OCI-LY7 (cell line): ENCODE data around the gene UBE2L6. TPM values are rescaled to one million over a fixed set of nuclear protein-coding genes. Genes with fewer than 3 reads are reported as not detected.

Source experiments
- BruUV-seq: library from RNA; stranded (reverse); fragments of 400-500 nt; replicated peaks from 2 replicates; lab custom pipeline; 2021; lab: Mats Ljungman, UMichigan
- CTCF ChIA-PET: fragments of 300-600 bp; sonication (Branson Sonifier 250); formaldehyde crosslinking; loops from one replicate; lab custom pipeline; 2022; ENCODE audit warnings: antibody characterized with exemption; ENCODE audit not compliant: unreplicated experiment; lab: Charles Lee
- POLR2A ChIA-PET: fragments of 300-600 bp; sonication (Branson Sonifier 250); formaldehyde crosslinking; loops from one replicate; lab custom pipeline; 2022; ENCODE audit warnings: antibody characterized with exemption; lab: Charles Lee
- DNase-seq: peaks from one replicate; pipeline ENCODE4 v3.0.0-alpha.2; 2015; ENCODE audit warnings: low spot score
- H2AFZ ChIP-seq: fragments of 200-600 bp; sonication (generic), shearing (Covaris generic); 2 replicates; pipeline ENCODE4 v1.6.1; 2014; ENCODE audit warnings: mild to moderate bottlenecking, antibody characterized with exemption, low read length, moderate library complexity
- H3K27ac ChIP-seq: fragments of 200-600 bp; sonication (generic); 2 replicates; pipeline ENCODE4 v1.5.1; 2014; ENCODE audit warnings: mixed run types, low read depth, mild to moderate bottlenecking, moderate library complexity, low read length, inconsistent platforms; ENCODE audit not compliant: poor library complexity, severe bottlenecking
- H3K36me3 ChIP-seq: fragments of 200-600 bp; sonication (generic); 2 replicates; pipeline ENCODE4 v1.6.1; 2014; ENCODE audit warnings: mild to moderate bottlenecking, antibody characterized with exemption, low read length, moderate library complexity, mixed read lengths; ENCODE audit not compliant: insufficient read depth
- H3K4me1 ChIP-seq: fragments of 200-600 bp; sonication (generic); 2 replicates; pipeline ENCODE4 v1.5.1; 2014; ENCODE audit warnings: mild to moderate bottlenecking, low read length; ENCODE audit not compliant: insufficient read depth, poor library complexity, severe bottlenecking
- H3K4me2 ChIP-seq: fragments of 200-600 bp; sonication (generic); 2 replicates; pipeline ENCODE4 v1.6.1; 2014; ENCODE audit warnings: mild to moderate bottlenecking, low read length
- H3K4me3 ChIP-seq: fragments of 200-600 bp; sonication (generic); 2 replicates; pipeline ENCODE4 v1.5.1; 2014; ENCODE audit warnings: mild to moderate bottlenecking, low read depth, low read length; ENCODE audit not compliant: poor library complexity, severe bottlenecking
- H3K79me2 ChIP-seq: fragments of 200-600 bp; sonication (generic); 2 replicates; pipeline ENCODE4 v1.6.1; 2016; ENCODE audit warnings: low read depth, mild to moderate bottlenecking, low read length, moderate library complexity, mixed read lengths; ENCODE audit not compliant: insufficient read depth
- H3K9me2 ChIP-seq: fragments of 200-600 bp; sonication (generic); 2 replicates; pipeline ENCODE4 v1.6.1; 2016; ENCODE audit warnings: mild to moderate bottlenecking, low read length, mixed read lengths; ENCODE audit not compliant: insufficient read depth
- H3K9me3 ChIP-seq: fragments of 200-600 bp; sonication (generic); 2 replicates; pipeline ENCODE4 v1.6.1; 2014; ENCODE audit warnings: mild to moderate bottlenecking, mixed run types, low read length, mixed read lengths
- H4K20me1 ChIP-seq: fragments of 200-600 bp; sonication (generic); 2 replicates; pipeline ENCODE4 v1.6.1; 2014; ENCODE audit warnings: mild to moderate bottlenecking, antibody characterized with exemption, low read length, moderate library complexity, mixed read lengths; ENCODE audit not compliant: insufficient read depth
- EZH2phosphoT487 ChIP-seq: fragments of 200-600 bp; sonication (generic); IDR thresholded peaks from 2 replicates; pipeline ENCODE4 v1.6.1; 2018; ENCODE audit warnings: low read depth, borderline replicate concordance, mild to moderate bottlenecking, mixed run types, antibody characterized with exemption, low read length, moderate library complexity, mixed read lengths
- intact Hi-C: fragments of 100-400 bp; cut with micrococcal nuclease; formaldehyde crosslinking; loops from one replicate; pipeline ENCODE4 v1.10.0; 2022; ENCODE audit not compliant: unreplicated experiment
- total RNA-seq, 2 experiments: library from RNA; depleted of rRNA in 1 of 2; stranded (reverse); fragments of >200 nt in 1 of 2; shearing (Covaris generic) in 1 of 2; gene quantifications; 2 replicates each; pipeline ENCODE4 v1.2.3, GENCODE V29; 2014 to 2022
- TF ChIP-seq, protein P1 (sequence below): fragments of 200-600 bp; sonication (generic); conservative IDR thresholded peaks from 2 replicates; pipeline ENCODE4 v1.5.1; 2014; ENCODE audit warnings: mild to moderate bottlenecking, antibody characterized with exemption, low read length, moderate library complexity, mixed read lengths

Gene UBE2L6
- total RNA-seq, 2 experiments from 2014 or later: 51.7 to 68.9 TPM

DNA sequence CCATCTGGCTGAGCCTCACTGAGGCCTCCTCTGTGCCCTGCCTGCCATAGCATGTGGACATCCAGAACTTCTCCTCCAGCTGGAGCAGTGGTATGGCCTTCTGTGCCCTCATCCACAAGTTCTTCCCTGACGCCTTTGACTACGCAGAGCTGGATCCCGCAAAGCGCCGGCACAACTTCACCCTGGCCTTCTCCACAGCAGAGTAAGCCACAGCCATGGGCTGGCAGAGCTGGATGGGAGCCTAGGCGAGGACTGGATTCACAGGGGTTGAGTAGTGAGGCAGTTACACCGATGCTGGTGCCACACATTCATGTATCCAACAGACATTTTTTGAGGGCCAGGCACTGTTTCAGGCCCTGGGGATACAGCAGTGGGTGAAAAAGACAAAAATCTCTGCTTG, 21.0 kb downstream of the UBE2L6 start:
- no TSS peak for BruUV-seq
- no peaks in the 10 kb centered on the region for H4K20me1 ChIP-seq
- no peak overlapping the region for H3K27ac ChIP-seq
- TF ChIP-seq EZH2phosphoT487: no peak
- TF ChIP-seq, protein P1, sequence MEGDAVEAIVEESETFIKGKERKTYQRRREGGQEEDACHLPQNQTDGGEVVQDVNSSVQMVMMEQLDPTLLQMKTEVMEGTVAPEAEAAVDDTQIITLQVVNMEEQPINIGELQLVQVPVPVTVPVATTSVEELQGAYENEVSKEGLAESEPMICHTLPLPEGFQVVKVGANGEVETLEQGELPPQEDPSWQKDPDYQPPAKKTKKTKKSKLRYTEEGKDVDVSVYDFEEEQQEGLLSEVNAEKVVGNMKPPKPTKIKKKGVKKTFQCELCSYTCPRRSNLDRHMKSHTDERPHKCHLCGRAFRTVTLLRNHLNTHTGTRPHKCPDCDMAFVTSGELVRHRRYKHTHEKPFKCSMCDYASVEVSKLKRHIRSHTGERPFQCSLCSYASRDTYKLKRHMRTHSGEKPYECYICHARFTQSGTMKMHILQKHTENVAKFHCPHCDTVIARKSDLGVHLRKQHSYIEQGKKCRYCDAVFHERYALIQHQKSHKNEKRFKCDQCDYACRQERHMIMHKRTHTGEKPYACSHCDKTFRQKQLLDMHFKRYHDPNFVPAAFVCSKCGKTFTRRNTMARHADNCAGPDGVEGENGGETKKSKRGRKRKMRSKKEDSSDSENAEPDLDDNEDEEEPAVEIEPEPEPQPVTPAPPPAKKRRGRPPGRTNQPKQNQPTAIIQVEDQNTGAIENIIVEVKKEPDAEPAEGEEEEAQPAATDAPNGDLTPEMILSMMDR: no peak
- H3K4me1 ChIP-seq: peaks cover 9% of the 10 kb centered on the region
- ChIA-PET CTCF (interaction anchor here (0.8 kb wide), 1 partner anchor 98 kb away, joined by 4 read pairs; no protein-coding TSS in a partner anchor), POLR2A (interaction anchor here (1.5 kb wide), 1 partner anchor 15 kb away, joined by 3 read pairs; no protein-coding TSS in a partner anchor)
- H3K9me2 ChIP-seq: no peaks in the 10 kb centered on the region
- H3K79me2 ChIP-seq: no peaks in the 10 kb centered on the region
- H2AFZ ChIP-seq: no peak overlapping the region
- intact Hi-C loops: no loop called here
- no peak for DNase-seq
- no peak overlapping the region for H3K4me3 ChIP-seq
- H3K36me3 ChIP-seq: peaks cover 14% of the 10 kb centered on the region
- H3K9me3 ChIP-seq: no peaks in the 10 kb centered on the region
- no peak overlapping the region for H3K4me2 ChIP-seq

DNA sequence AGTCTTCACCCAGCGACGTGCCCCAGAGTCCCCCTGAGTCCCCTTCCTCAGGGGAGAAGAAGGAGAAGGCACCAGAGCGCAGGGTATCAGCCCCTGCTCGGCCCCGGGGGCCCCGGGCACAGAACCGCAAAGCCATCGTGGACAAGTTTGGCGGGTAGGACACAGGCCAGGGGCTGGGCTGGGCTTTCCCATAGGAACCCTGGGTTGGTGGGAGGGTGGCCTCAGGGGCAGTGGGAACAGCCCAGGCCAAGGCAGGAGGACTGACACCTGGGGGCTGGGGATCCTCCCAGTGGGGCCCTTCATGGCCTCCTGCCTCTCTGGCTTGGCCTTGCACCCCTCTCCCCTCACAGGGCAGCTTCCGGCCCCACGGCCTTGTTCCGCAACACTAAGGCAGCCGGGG, 21.6 kb downstream of the UBE2L6 start:
- H3K9me2 ChIP-seq: no peaks in the 10 kb centered on the region
- CTCF ChIA-PET: no interaction called here
- H3K9me3 ChIP-seq: no peaks in the 10 kb centered on the region
- H3K79me2 ChIP-seq: no peaks in the 10 kb centered on the region
- no peak for DNase-seq
- peaks cover 9% of the 10 kb centered on the region for H3K4me1 ChIP-seq
- peaks cover 13% of the 10 kb centered on the region for H3K36me3 ChIP-seq
- no peak overlapping the region for H3K27ac ChIP-seq
- no peak overlapping the region for H2AFZ ChIP-seq
- intact Hi-C loops: no loop called here
- H4K20me1 ChIP-seq: no peaks in the 10 kb centered on the region
- H3K4me3 ChIP-seq: no peak overlapping the region
- BruUV-seq: no TSS peak
- no peak overlapping the region for H3K4me2 ChIP-seq
- POLR2A ChIA-PET: no interaction called here
- no peak for TF ChIP-seq EZH2phosphoT487

DNA sequence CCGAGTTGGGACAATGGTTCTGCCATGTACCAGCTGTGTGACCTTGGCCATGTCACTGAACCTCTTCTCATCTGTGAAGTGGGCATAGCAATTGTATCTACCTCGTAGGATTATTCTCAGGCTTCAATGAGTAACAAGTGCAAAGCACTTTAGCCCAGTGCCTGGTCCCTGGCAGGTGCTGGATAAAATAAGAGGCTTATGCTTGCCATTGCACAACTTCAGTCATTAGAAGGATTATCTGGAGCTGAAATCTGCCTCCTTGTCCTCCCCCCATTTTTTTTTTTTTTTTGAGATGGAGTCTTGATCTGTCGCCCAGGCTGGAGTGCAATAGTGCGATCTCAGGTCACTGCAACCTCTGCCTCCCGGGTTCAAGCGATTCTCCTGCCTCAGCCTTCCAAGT, 22.9 kb downstream of the UBE2L6 start:
- Histone ChIP-seq H3K4me2 (no peak overlapping the region), H3K9me3 (no peaks in the 10 kb centered on the region), H4K20me1 (no peaks in the 10 kb centered on the region), H3K79me2 (no peaks in the 10 kb centered on the region), H2AFZ (no peak overlapping the region), H3K36me3 (peaks cover 5% of the 10 kb centered on the region; the same call in 1 of the 2 replicates), H3K4me3 (no peak overlapping the region), H3K27ac (no peak overlapping the region), H3K9me2 (no peaks in the 10 kb centered on the region), H3K4me1 (peaks cover 9% of the 10 kb centered on the region)
- CTCF ChIA-PET: no interaction called here
- DNase-seq: no peak
- POLR2A ChIA-PET: no interaction called here
- TF ChIP-seq EZH2phosphoT487: no peak
- TF ChIP-seq, protein P1: no peak
- intact Hi-C loops: no loop called here
- no TSS peak for BruUV-seq
